CD4-positive, alpha-beta T cell treated with Interleukin-2 at 100 ng/mL for 4 hours (primary cell): Measurements from ENCODE around the gene ZRANB1.
"Not testable (repeated sequence)": the region's sequence is repeated elsewhere in the genome, so short reads cannot be mapped to it uniquely, and the experiment has no call there.

Experiments used
- DNase-seq: peaks from one replicate; pipeline ENCODE4 v3.0.0-alpha.2; 2020; ENCODE audit warnings: low spot score

The ZRANB1 gene

DNA sequence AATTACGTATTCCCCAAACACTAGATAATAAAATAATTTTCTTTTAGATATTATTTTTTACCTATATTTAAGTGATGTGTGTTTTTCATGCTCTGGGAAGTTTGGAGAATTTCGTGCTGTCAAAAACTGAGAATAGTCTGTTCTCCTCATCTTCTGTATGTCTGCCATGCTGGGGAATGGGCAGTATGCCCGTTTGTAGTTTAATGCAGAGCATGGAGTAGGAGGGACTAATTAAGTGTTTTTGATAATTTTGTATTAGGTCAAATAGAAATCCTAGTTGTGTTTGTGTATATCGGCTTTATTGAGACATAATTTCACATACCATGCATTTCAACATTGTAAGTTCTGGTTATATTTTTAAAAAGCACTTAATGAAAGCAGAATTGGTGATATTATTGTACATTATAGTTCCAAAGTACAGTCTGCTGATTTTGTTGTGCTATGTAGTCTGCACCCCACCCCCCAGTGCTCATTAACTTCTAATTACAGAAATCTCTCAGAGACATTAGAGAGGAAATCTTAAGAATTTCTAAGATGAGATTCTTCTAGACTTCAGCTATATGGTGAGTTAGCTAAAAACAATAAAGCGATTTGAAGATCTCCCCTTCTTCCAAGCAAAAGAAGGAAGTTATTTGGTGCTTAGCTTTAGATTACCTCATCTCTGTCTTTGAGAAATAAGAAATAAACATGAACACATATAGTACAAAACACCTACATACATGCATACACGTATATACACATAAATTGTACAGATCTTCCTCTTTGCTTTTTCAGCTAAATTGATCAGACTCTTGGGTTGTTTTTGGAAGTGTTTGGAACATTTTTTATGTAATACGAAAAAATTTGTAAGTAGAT lies 22.2 kb downstream of the ZRANB1 start:
- DNase-seq = no peak

DNA sequence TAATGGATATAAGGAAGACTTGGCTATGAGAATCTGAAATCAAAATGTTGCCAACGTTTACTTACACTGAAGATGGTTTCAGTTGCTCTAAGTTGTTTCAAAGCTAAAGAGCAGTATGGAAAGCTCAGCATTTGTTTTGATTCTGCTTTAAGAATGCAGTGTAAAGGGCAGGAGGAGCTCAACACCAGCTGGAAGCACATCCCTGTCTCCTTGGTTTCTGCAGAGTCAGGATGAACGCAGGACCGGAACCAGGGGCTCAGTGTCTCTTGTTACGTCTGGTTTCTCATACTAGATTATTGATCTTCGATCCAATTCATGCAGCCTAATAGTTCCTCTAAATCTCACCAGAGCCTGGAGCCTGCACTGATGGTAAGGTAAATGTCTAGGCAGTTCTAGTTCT lies 24.1 kb downstream of the ZRANB1 start:
- no peak for DNase-seq

GRCh38 chr10:124967255-124967654 lies 25.3 kb downstream of the ZRANB1 start:
- no peak for DNase-seq

GRCh38 chr10:124971276-124971675 lies 29.4 kb downstream of the ZRANB1 start:
- no peak for DNase-seq

DNA sequence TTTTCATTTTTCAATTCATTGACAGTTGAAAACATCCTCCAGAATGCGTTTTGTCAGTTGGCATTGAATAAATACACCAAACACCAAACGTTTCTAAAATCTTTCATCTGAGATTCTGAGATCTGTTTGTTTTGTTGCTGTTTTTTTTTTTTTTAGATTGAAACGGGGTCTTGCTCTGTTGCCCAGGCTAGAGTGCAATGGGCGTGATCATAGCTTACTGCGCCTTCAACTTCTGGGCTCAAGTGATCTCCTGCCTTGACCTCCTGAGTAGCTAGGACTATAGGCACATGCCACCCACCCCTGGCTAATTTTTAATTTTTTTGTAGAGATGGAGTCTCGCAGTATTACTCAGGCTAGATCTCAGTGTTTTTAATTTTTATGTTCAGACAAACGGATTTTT lies 30.7 kb downstream of the ZRANB1 start:
- DNase-seq = no peak

DNA sequence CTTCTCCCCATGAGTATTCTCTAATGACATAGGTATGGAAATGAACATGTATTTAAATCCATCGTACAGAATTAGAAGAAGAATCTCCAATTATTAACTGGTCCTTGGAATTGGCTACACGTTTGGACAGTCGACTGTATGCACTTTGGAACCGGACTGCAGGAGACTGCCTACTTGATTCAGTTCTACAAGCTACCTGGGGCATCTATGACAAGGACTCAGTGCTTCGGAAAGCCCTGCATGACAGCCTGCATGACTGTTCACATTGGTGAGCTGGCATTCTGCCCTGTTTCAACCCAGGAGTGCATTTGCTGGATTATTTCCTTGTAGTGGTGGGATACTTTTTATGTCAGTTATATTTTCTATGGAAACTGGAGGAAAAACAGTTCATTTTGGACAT lies 32.2 kb downstream of the ZRANB1 start:
- DNase-seq = no peak

DNA sequence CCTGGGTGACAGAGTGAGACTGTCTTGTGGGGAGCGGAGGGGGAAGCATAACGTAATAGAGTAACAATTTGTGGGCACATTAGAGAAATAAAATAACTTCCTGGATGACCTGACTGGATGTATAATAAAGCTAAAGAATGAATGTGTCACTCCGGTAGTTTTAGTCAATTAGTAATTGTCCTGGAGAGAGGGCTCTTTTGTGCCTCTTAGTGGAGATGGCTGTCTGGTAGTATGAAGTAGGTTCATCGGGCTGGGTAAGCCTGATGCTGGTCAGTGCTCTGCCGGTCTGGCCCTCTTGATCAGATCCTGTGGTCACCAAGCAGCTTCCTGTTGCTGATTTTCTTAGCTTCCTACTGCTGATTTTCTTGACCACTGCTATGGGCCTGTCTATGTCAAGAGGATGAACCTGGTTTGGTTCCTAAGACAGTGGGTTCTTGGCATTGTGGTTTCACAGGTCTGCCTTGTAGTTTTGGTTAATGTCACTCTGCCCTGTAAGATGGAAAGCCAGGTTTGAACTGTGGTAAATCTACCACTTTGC lies 34.1 kb downstream of the ZRANB1 start:
- no peak for DNase-seq

DNA sequence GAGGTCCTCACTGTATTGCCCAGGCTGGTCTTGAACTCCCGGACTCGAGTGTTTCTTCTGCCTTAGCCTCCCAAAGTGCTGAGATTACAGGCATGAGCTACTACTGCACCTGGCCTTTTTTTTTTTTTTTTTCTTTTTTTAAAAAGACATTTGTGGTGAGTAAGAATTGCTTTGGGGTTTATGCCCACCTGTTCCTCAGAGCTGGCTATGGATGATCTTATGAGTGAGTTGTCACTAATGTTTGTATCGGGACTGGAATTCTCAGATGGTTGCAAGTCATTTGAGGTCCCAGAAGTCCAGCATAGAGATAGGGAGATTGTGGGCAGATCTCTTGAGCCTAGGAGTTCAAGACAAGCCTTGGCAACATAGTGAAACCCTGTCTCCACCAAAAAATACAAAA lies 35.2 kb downstream of the ZRANB1 start:
- no peak for DNase-seq

DNA sequence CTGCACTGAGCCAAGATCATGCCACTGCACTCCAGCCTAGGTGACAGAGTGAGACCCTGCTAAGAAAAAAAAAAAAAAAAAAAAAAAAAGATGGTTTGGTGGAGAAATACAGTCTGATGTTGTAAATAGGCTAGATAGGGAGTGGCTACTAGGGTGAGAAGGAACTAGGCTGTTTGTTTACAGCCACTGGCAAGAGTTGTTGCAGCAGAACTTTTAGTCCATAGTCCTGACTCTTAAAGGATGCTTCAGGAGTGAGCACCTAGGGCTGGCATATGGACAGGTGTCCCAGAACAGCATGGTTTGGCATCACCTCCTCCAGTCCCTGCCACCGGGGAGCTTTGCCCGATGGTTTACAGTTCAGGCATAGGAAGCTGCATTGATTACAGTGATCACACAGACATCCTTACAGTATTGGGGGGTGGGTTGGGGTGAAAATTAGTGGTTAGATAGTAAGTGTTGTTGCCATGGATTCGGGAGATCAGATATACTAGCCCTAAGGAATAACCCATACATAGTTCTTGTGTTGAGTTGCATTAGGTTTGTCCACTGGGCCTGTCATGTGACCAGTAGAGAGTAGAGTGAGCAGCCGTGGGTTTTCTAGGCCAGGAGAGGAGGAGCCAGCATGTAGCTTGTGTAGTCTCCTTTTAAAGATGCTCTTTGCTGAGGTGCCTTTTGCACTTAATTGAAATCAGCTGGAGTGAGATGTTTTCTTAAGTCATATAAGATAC lies 35.9 kb downstream of the ZRANB1 start:
- no peak for DNase-seq

DNA sequence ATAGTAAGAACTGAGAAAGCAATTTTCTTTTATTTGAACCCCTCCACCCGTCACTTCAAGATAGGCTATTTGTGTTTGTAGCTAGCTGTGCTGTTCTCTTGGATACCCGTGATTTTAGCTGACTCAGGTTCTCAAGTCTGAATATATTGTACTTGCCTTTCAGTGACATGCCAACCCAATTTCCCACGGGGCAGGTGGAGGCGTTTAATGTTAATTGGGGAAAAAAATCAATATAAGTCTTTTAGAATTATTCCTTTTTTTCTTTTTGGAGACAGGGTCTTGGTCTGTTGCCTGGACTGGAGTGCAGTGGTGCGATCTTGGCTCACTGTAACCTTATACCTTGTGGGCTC lies 36.4 kb downstream of the ZRANB1 start:
- DNase-seq = no peak

- DNase-seq = no peak
Observed at GRCh38 chr10:124983321-124983720, 41.4 kb downstream of the ZRANB1 start.

DNA sequence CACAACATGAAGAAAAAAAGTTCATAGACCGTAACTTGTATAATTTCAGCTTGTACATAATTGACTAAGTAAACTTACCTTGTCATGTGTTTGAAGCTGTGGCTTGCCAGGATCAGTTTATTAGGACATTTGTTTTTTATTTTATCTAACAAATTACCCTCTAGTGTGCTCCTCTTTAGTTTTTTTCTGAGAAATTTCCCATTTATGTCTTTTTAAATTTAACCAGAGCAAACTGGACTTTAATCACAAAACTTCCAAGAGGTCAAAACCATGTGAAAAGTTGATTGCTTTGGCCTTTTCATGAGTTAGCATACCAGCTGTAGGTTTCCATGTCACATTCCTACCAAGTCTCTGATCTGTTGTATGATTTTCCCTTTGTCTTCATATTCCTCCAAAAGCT lies 42.5 kb downstream of the ZRANB1 start:
- no peak for DNase-seq

DNA sequence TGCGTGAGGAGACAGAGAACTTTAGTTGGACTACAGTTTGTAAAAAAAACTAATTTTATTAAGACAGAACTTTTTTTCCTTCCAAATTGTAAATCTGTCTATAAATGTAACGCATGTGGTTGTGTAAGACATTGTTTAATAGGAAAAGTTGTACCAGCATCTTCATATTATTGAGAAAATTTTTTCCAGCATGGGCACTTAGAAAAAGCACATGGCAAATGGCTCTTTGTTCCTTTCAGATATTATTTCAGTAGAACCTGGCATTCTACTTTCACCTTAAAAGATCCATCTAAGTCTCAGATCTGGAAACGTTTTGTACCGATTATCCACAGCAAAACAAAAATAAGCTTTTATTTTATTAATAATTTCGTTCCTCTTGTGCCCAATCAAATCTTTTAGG lies 43.2 kb downstream of the ZRANB1 start:
- DNase-seq = no peak

DNA sequence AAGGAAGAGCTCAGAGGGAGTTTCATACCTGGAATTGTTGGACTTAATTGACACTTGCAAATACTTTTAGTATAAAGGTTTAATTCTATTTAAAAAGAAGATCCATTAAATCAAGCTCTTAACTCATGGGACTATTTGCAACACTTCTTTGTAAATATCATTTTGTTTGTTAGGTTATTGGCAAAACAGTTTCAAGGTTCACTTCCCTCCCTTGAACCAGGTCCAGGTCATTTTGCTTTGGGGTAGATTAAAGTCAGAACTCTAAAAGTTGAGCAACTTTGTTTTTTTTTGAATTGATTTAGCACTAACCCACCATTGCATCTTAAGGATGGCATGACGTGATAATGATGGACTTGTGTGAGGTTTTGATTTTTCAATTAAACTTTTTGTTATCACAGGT lies 45.9 kb downstream of the ZRANB1 start:
- no peak for DNase-seq

- not testable (repeated sequence) for DNase-seq
Observed at GRCh38 chr10:124988753-124989152, 46.8 kb downstream of the ZRANB1 start.

DNA sequence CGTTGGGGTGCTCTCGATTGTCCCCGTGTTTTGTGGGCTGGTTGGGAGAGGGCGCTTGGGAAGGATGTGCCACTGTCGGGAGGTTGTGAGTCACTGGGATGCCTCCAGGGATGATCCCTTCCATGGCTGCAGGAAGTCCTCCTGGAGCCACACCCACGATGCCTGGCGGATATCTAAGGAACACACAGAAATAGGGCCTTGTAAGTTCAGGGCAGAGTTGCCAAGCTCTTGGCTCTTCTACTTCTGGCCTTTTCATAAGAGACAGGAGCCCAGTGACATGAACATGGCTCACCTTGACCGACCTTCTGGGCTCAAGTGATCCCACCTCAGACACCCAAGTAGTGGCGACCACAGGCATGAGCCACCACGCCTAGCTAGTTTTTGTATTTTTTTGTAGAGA lies 47.6 kb downstream of the ZRANB1 start:
- DNase-seq = no peak

DNA sequence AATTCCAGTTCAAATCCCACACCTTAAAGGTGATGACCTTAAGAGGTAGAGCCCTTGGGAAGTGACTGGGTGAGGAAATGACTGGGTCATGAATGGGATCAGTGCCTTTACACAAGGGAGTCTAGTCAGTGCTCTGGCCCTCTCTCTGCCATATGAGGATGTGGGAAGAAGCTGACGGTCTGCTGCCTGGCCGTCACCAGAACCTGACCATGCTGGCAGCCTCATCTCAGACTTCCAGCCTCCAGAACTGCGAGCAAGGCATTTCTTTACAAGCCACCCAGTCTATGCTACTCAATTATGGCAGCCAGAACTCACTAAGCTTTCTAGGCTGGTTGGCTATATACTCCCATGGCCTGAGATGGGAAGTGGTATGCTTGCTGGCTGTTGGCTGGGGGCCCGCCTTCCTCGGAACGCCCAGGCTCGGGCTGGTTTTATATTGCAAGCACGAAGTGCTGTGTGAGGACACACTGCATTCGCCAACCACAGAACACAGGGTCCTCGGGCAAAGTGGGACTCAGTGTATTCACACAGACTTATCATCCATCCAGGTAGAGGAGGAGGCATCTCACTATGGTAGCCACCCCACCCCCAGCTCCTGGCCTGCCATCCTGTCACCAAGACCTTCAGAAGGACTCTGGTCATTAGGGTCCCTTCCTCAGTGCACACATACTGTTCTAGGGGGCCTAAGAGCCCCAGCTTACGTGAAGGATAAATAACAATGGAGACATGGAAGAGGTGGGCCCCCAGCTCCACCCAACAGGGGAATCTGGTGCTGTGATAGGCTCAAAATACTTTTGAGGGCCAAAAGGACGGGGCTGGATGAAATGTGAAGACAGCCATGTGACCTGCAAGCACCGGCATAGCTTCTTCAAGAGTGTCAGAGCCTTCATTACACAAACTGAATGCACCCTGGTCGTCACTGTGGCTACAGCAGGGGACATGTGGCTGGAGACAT lies 49.0 kb downstream of the ZRANB1 start:
- DNase-seq = no peak

GRCh38 chr10:124991835-124992234 lies 49.9 kb downstream of the ZRANB1 start:
- DNase-seq = no peak

DNA sequence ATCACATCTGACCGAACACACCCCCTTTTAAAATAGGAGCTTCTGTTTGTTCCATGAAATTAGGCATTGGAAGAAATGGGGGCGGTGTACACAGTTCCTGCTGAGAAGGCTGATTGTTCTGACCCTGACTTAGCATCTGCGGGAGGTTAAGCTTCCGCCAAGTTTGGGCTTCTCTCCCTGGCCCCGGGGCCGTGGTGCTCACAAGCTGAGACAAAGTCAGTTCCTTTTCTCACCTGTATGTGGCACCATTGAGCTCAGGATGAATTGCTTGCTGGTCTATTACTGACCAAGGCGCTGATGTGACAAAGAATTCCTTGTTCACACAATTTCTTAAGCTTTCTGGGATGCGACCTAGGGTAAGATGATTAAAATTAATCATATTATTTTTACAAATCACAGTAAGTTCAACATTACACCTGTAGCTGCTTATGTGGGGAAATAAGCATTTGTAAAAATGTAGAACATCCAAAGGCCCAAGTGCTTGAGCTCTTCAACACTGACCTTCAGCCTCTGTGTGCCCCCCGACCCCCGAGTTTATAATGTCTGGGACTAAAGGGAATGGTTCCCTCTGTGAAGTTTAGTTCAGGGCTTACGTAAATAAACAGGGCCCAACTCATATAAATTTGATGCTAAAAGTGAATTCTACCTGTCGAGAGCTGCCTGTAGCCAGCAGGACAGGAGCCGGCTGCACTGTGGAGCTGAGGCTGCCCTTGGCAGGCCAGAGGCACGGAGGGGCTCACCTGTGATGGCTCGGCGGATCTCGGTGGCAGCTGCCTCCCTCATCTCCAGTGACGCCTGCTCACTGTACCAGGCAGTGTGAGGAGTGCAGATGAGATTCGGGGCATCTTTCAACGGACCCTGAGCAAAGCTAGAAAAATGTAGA lies 50.8 kb downstream of the ZRANB1 start:
- DNase-seq = peak; percentile 41

DNA sequence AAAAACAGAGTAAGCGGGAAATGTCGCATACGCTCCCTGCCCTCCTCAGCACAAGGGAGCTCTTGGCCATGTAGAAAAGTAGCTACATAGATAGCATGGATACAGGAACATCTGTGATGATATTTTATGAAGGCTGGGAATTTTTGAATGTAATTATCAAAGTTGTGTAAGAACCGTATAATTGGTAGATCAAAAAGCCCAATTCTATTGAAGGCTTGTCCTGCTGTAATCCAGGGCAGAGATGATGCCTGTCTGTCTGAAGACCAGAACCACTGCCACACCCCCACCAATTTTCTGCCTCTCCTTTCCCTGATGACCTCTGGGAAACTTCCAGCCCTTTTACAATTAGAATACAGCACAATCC lies 51.4 kb downstream of the ZRANB1 start:
- no peak for DNase-seq

GRCh38 chr10:124993736-124994451 lies 52.0 kb downstream of the ZRANB1 start:
- DNase-seq = no peak
